Smooth muscle cell (in vitro differentiated cells): Measurements from ENCODE around the gene UFC1. TPM values are rescaled to one million over a fixed set of nuclear protein-coding genes. Genes with fewer than 3 reads are reported as not detected.

Source experiments
- DNase-seq: peaks from one replicate; lab custom pipeline; 2025; ENCODE audit not compliant: unreplicated experiment; lab: John Stamatoyannopoulos, UW
- H2AFZ ChIP-seq: fragments of 200-600 bp; sonication (generic); 2 replicates; pipeline ENCODE4 v1.6.0; 2016; ENCODE audit warnings: antibody characterized with exemption, low read depth, mild to moderate bottlenecking
- H3F3A ChIP-seq: fragments of 200-600 bp; sonication (generic); 2 replicates; pipeline ENCODE4 v1.6.0; 2017; ENCODE audit warnings: antibody characterized with exemption, low read depth
- H3K27ac ChIP-seq: fragments of 200-600 bp; sonication (generic); 2 replicates; pipeline ENCODE4 v1.5.1; 2016; ENCODE audit warnings: low read depth, mild to moderate bottlenecking
- H3K27me3 ChIP-seq: fragments of 200-600 bp; sonication (generic); 2 replicates; pipeline ENCODE4 v1.6.1; 2016; ENCODE audit warnings: low read depth, mild to moderate bottlenecking
- H3K36me3 ChIP-seq: fragments of 200-600 bp; sonication (generic); 2 replicates; pipeline ENCODE4 v1.5.1; 2016; ENCODE audit warnings: low read depth
- H3K4me1 ChIP-seq: fragments of 200-600 bp; sonication (generic); 2 replicates; pipeline ENCODE4 v1.5.1; 2016; ENCODE audit warnings: low read depth
- H3K4me2 ChIP-seq: fragments of 200-600 bp; sonication (generic); 2 replicates; pipeline ENCODE4 v1.6.0; 2016; ENCODE audit warnings: mild to moderate bottlenecking
- H3K4me3 ChIP-seq: fragments of 200-600 bp; sonication (generic); 2 replicates; pipeline ENCODE4 v1.5.1; 2016; ENCODE audit warnings: mild to moderate bottlenecking
- H3K79me2 ChIP-seq: fragments of 200-600 bp; sonication (generic); 2 replicates; pipeline ENCODE4 v1.6.0; 2016; ENCODE audit warnings: low read depth, mild to moderate bottlenecking
- H3K9ac ChIP-seq: fragments of 200-600 bp; sonication (generic); 2 replicates; pipeline ENCODE4 v1.6.0; 2016; ENCODE audit warnings: low read depth
- H3K9me3 ChIP-seq: fragments of 200-600 bp; sonication (generic); replicated peaks from 2 replicates; pipeline ENCODE4 v1.5.1; 2016; ENCODE audit warnings: low read depth
- H4K20me1 ChIP-seq: fragments of 200-600 bp; sonication (generic); 2 replicates; pipeline ENCODE4 v1.6.0; 2016; ENCODE audit warnings: low read depth
- WGBS: methylation state at CpG from one replicate; pipeline ENCODE4 v1.1.7; 2016; ENCODE audit warnings: low lambda C conversion rate; 5-methylcytosine and 5-hydroxymethylcytosine counted together
- polyA plus RNA-seq: library from polyadenylated mRNA; unstranded; fragments of >200 nt; fragmentation: Nextera tagmentation; extraction: Ambion mirVana; gene quantifications from 2 replicates; pipeline ENCODE4 v1.2.1, GENCODE V29; 2016
- total RNA-seq: library from RNA; depleted of rRNA; stranded (reverse); fragments of >200 nt; gene quantifications from 2 replicates; pipeline ENCODE4 v1.2.3, GENCODE V29; 2014
- TF ChIP-seq, protein P1 (sequence below): fragments of 200-600 bp; sonication (generic); IDR thresholded peaks from 2 replicates; pipeline ENCODE4 v1.5.1; 2017; ENCODE audit warnings: borderline replicate concordance, mild to moderate bottlenecking, antibody characterized with exemption; ENCODE audit not compliant: insufficient read depth, poor library complexity, severe bottlenecking

Gene UFC1
- total and polyA plus RNA-seq, 2 experiments from 2014 or later = 57.1 to 81.5 TPM

DNA sequence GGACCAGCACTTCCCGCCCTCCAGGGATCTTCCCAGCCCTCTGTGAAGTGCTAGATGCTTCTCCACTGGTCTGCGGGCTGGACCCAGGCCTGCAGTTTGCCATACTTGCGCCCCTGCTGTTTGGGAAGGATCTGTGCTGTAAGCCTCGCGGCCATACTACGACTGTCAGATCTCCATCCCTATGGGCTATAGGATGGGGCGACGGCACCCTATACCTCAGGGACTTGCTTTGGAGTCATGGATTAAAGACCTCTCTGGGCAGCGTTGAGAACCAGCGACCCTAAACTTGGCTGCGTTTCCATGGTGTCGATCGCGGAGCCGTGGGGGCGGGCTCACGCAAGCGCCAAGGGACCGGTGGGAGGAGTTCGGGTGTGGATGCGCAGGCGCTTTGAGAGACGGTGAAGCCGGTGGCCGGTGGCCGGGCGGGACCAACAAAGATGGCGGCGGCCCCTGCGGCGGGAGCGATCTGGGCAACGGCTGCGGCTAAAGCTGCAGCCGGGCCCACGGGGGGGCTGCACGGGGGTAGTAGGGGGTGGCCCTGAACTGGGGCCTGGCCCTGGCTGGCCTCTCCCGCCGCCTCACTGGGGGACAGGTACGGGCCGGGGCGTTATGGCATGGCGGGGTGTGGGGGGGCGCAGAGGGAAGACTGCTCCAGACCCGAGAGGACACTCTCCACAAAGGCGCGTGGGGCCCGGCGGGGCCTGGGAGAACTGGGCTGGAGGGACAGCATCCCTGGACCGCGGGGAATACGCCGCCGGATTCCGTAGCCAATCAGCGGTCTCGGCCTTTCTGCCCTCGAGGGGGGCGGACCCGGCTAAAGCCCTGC is 5.5 kb downstream of the UFC1 start, which contains the start of gene USP21:
TSS of gene USP21 (plus strand) at position 414 of the 826 bp plus-strand sequence. CDS start 1,141 bp downstream, outside the sequence.
- peak within 1 kb of the TSS; percentile 75 for H3K9ac ChIP-seq
- peaks cover 11% of the 10 kb centered on the region for H3K4me1 ChIP-seq
- peak within 1 kb of the TSS; percentile 99 for H3K4me2 ChIP-seq
- no peaks in the 10 kb centered on the region for H4K20me1 ChIP-seq
- peak within 1 kb of the TSS; percentile 69 for H3K27ac ChIP-seq
- H3F3A ChIP-seq = no peaks in the 10 kb centered on the region
- H3K27me3 ChIP-seq = no peaks in the 10 kb centered on the region
- no peaks in the 10 kb centered on the region for H3K9me3 ChIP-seq
- H3K79me2 ChIP-seq = peaks cover 10% of the 10 kb centered on the region
- peak; percentile 82 for DNase-seq
- H2AFZ ChIP-seq = peak within 1 kb of the TSS; percentile 17
- TF ChIP-seq, protein P1, sequence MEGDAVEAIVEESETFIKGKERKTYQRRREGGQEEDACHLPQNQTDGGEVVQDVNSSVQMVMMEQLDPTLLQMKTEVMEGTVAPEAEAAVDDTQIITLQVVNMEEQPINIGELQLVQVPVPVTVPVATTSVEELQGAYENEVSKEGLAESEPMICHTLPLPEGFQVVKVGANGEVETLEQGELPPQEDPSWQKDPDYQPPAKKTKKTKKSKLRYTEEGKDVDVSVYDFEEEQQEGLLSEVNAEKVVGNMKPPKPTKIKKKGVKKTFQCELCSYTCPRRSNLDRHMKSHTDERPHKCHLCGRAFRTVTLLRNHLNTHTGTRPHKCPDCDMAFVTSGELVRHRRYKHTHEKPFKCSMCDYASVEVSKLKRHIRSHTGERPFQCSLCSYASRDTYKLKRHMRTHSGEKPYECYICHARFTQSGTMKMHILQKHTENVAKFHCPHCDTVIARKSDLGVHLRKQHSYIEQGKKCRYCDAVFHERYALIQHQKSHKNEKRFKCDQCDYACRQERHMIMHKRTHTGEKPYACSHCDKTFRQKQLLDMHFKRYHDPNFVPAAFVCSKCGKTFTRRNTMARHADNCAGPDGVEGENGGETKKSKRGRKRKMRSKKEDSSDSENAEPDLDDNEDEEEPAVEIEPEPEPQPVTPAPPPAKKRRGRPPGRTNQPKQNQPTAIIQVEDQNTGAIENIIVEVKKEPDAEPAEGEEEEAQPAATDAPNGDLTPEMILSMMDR = no peak
- WGBS = 2% methylated on average over 55 of the region's 60 CpGs
- no peaks in the 10 kb centered on the region for H3K36me3 ChIP-seq
- H3K4me3 ChIP-seq = peak within 1 kb of the TSS; percentile 81

DNA sequence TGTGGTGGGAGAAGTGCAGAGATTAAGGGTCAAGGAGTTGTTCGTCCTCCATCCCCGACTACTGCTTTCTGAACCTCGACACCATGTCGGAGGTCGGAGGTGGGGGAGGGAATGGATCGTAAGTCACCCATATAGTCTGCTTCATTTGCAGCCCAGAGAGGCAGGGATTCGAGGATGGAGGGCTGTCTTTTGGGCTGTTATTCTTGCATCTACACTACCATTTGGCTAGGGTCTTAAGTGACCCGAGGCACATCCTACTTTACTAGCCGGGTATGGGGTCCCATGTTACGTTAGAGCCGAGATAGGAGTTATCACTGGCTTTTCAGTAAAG is 6.1 kb downstream of the UFC1 start:
- Histone ChIP-seq H3K36me3 (no peaks in the 10 kb centered on the region), H3K4me3 (peak overlapping the region; percentile 81), H3K4me2 (peak overlapping the region; percentile 99), H3F3A (peaks cover 2% of the 10 kb centered on the region), H3K79me2 (peaks cover 6% of the 10 kb centered on the region), H3K9ac (peak overlapping the region; percentile 75), H3K27me3 (no peaks in the 10 kb centered on the region), H2AFZ (peak overlapping the region; percentile 17), H3K27ac (peak overlapping the region; percentile 69), H3K9me3 (no peaks in the 10 kb centered on the region), H3K4me1 (peaks cover 7% of the 10 kb centered on the region), H4K20me1 (no peaks in the 10 kb centered on the region)
- TF ChIP-seq, protein P1 = no peak
- DNase-seq = no peak
- WGBS = 17% methylated on average over 11 of the region's 11 CpGs

DNA sequence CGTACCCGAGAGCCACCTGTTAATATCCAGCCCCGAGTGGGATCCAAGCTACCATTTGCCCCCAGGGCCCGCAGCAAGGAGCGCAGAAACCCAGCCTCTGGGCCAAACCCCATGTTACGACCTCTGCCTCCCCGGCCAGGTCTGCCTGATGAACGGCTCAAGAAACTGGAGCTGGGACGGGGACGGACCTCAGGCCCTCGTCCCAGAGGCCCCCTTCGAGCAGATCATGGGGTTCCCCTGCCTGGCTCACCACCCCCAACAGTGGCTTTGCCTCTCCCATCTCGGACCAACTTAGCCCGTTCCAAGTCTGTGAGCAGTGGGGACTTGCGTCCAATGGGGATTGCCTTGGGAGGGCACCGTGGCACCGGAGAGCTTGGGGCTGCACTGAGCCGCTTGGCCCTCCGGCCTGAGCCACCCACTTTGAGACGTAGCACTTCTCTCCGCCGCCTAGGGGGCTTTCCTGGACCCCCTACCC is 6.9 kb downstream of the UFC1 start:
- Histone ChIP-seq H4K20me1 (no peaks in the 10 kb centered on the region), H3K27ac (no peak overlapping the region), H3K4me3 (no peak overlapping the region), H3K36me3 (no peaks in the 10 kb centered on the region), H3K27me3 (no peaks in the 10 kb centered on the region), H3K9me3 (no peaks in the 10 kb centered on the region), H2AFZ (no peak overlapping the region), H3K4me1 (peaks cover 10% of the 10 kb centered on the region), H3K4me2 (no peak overlapping the region), H3F3A (peaks cover 10% of the 10 kb centered on the region), H3K79me2 (no peaks in the 10 kb centered on the region), H3K9ac (no peak overlapping the region)
- 96% methylated on average over 22 of the region's 22 CpGs for WGBS
- no peak for DNase-seq
- TF ChIP-seq, protein P1 = no peak

DNA sequence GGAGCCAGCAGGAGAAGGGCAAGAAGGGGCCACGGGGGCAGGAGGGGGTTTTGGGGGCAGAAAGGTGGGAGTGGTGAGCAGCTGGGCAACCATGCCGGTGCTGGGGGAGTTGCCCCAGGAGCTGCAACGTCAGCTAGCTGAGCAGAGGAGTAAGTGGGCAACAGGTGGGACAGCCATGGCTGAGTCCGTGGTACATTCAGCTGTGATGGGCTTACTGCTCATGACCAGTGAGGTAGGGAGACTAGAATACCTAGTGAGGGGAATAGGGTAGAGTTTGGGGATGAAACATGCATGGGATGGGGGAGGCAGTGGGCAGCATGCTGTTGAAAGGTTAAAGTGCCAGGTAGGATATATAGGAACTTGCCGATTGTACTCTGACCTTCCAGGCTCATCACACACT is 7.9 kb downstream of the UFC1 start:
- Histone ChIP-seq H3K4me3 (no peak overlapping the region), H3K4me2 (no peak overlapping the region), H3K9ac (no peak overlapping the region), H3K27me3 (no peaks in the 10 kb centered on the region), H3F3A (peaks cover 10% of the 10 kb centered on the region), H3K27ac (no peak overlapping the region), H3K36me3 (no peaks in the 10 kb centered on the region), H2AFZ (no peak overlapping the region), H4K20me1 (no peaks in the 10 kb centered on the region), H3K79me2 (no peaks in the 10 kb centered on the region), H3K4me1 (peaks cover 10% of the 10 kb centered on the region), H3K9me3 (no peaks in the 10 kb centered on the region)
- 98% methylated on average over 5 of the region's 5 CpGs for WGBS
- TF ChIP-seq, protein P1 = no peak
- DNase-seq = no peak
